Epithelial cell of esophagus (primary cell): ENCODE data around the gene DNAH7.

Experiments used
- DNase-seq: peaks from one replicate; pipeline ENCODE4 v3.0.0; 2010; ENCODE audit warnings: low read depth
- H3K4me3 ChIP-seq: 2 replicates; pipeline ENCODE4 v1.5.1; 2011; ENCODE audit warnings: mild to moderate bottlenecking, low read length, control low read depth
- CTCF ChIP-seq: IDR thresholded peaks from 2 replicates; pipeline ENCODE4 v1.5.1; 2011; ENCODE audit warnings: low read depth, mild to moderate bottlenecking, low read length, control low read depth, inconsistent platforms; ENCODE audit not compliant: insufficient read depth; ENCODE audit errors: missing control alignments

Gene DNAH7

GRCh38 chr2:196018037-196018436, 50.6 kb downstream of the DNAH7 start:
- no peak overlapping the region for H3K4me3 ChIP-seq
- DNase-seq = no peak
- no peak for TF ChIP-seq CTCF

- DNase-seq = peak; percentile 38
- no peak for TF ChIP-seq CTCF
- no peak overlapping the region for H3K4me3 ChIP-seq
Observed at GRCh38 chr2:196012314-196012713, 56.3 kb downstream of the DNAH7 start.

GRCh38 chr2:196000551-196000950, 68.1 kb downstream of the DNAH7 start:
- DNase-seq = no peak
- no peak for TF ChIP-seq CTCF
- no peak overlapping the region for H3K4me3 ChIP-seq

- DNase-seq = no peak
- no peak for TF ChIP-seq CTCF
- no peak overlapping the region for H3K4me3 ChIP-seq
Observed at GRCh38 chr2:195998070-195998469, 70.6 kb downstream of the DNAH7 start.

GRCh38 chr2:195995499-195995898, 73.1 kb downstream of the DNAH7 start:
- DNase-seq = no peak
- no peak for TF ChIP-seq CTCF
- H3K4me3 ChIP-seq = no peak overlapping the region

GRCh38 chr2:195993623-195994022, 75.0 kb downstream of the DNAH7 start:
- no peak for TF ChIP-seq CTCF
- H3K4me3 ChIP-seq = no peak overlapping the region
- DNase-seq = no peak

- H3K4me3 ChIP-seq = no peak overlapping the region
- TF ChIP-seq CTCF = no peak
- DNase-seq = no peak
Observed at GRCh38 chr2:195985741-195986140, 82.9 kb downstream of the DNAH7 start.
